GM21737 (cell line): Measurements from ENCODE around the gene CDC25B.
A peak's percentile ranks its signal among the peaks of the same experiment; 100 is the strongest.
"Not testable (repeated sequence)": the region's sequence is repeated elsewhere in the genome, so short reads cannot be mapped to it uniquely, and the experiment has no call there.

Experiments
- ATAC-seq: cut with Tn5 transposase; IDR thresholded peaks from one replicate; pipeline ENCODE4 v1.9.1; 2021; ENCODE audit warnings: mild to moderate bottlenecking, moderate library complexity; ENCODE audit not compliant: unreplicated experiment

The CDC25B gene

GRCh38 chr20:3784216-3784853 lies 11.8 kb upstream of the CDC25B start:
- ATAC-seq: no peak

GRCh38 chr20:3784863-3785239 lies 11.3 kb upstream of the CDC25B start:
- ATAC-seq: no peak

- no peak for ATAC-seq
Measured at GRCh38 chr20:3785240-3786125, 10.6 kb upstream of the CDC25B start.

- ATAC-seq: peak; percentile 17
Measured at GRCh38 chr20:3786126-3786484, 10.0 kb upstream of the CDC25B start.

- ATAC-seq: peak; percentile 72
Measured at GRCh38 chr20:3786665-3787323, 9.3 kb upstream of the CDC25B start, which contains the start of gene CENPB. Gene CENPB, minus strand, starts transcription at chr20:3786740. Its CDS starts 257 bp downstream, at chr20:3786483.

- no peak for ATAC-seq
Measured at GRCh38 chr20:3787324-3788014, 8.6 kb upstream of the CDC25B start.

- no peak for ATAC-seq
Measured at GRCh38 chr20:3788685-3789155, 7.4 kb upstream of the CDC25B start.

- ATAC-seq: not testable (repeated sequence)
Measured at GRCh38 chr20:3789201-3789600, 6.9 kb upstream of the CDC25B start.

- not testable (repeated sequence) for ATAC-seq
Measured at GRCh38 chr20:3794168-3794567, 1.9 kb upstream of the CDC25B start.

GRCh38 chr20:3794701-3795420 lies 1.2 kb upstream of the CDC25B start:
- no peak for ATAC-seq

- ATAC-seq: peak; percentile 11
Measured at GRCh38 chr20:3796477-3797225, 541 bp downstream of the CDC25B start.

GRCh38 chr20:3797226-3797545 lies 1.1 kb downstream of the CDC25B start:
- no peak for ATAC-seq

GRCh38 chr20:3797592-3798372 lies 1.7 kb downstream of the CDC25B start:
- no peak for ATAC-seq

- ATAC-seq: no peak
Measured at GRCh38 chr20:3798373-3798768, 2.3 kb downstream of the CDC25B start.

GRCh38 chr20:3798908-3799248 lies 2.8 kb downstream of the CDC25B start:
- no peak for ATAC-seq

GRCh38 chr20:3800256-3800877 lies 4.3 kb downstream of the CDC25B start:
- no peak for ATAC-seq

GRCh38 chr20:3800878-3801260 lies 4.8 kb downstream of the CDC25B start:
- ATAC-seq: no peak

GRCh38 chr20:3801299-3801698 lies 5.2 kb downstream of the CDC25B start:
- ATAC-seq: no peak

- ATAC-seq: no peak
Measured at GRCh38 chr20:3801846-3802245, 5.7 kb downstream of the CDC25B start.
